Naive thymus-derived CD4-positive, alpha-beta T cell (primary cell): ENCODE results near the gene GPR183. TPM values are rescaled to one million over a fixed set of nuclear protein-coding genes. Genes with fewer than 3 reads are reported as not detected.

Experiments used
- ATAC-seq: fragments of 150-1000 bp; cut with Tn5 transposase; 2 replicates; pipeline ENCODE4 v1.10.0; 2021; ENCODE audit warnings: mild to moderate bottlenecking, moderate library complexity
- CTCF ChIA-PET: fragments of 350-600 bp; sonication (Branson Sonifier 250); formaldehyde crosslinking; loops from one replicate; lab custom pipeline; 2021; ENCODE audit warnings: antibody characterized with exemption; lab: Charles Lee
- POLR2A ChIA-PET: fragments of 350-600 bp; sonication (Branson Sonifier 250); formaldehyde crosslinking; loops from one replicate; lab custom pipeline; 2021; ENCODE audit warnings: antibody characterized with exemption, inconsistent platforms; lab: Charles Lee
- DNase-seq, 9 donors: peaks; one replicate each; pipeline versions ENCODE4 v3.0.0 to v3.0.0-alpha.2; 2020 to 2022; ENCODE audit warnings: mixed read lengths in 1 of 9
- H3K27ac ChIP-seq: one replicate; pipeline ENCODE4 v1.7.0; 2013; ENCODE audit warnings: mild to moderate bottlenecking, low read depth, low read length, moderate library complexity
- H3K27me3 ChIP-seq, 2 donors: one replicate each; pipeline ENCODE4 v1.7.0; 2013; ENCODE audit warnings: low read length in 2 of 2, mild to moderate bottlenecking in 2 of 2, moderate library complexity in 2 of 2; ENCODE audit not compliant: control insufficient read depth in 2 of 2, insufficient read depth in 2 of 2
- H3K36me3 ChIP-seq, 3 experiments: 1 replicate in 2 of 3; 2 replicates in 1 of 3; pipeline ENCODE4 v1.7.0; 2013; ENCODE audit warnings: low read length in 3 of 3, mild to moderate bottlenecking in 3 of 3, moderate library complexity in 1 of 3; ENCODE audit not compliant: insufficient read depth in 3 of 3, control insufficient read depth in 2 of 3
- H3K4me1 ChIP-seq, 2 donors: one replicate each; pipeline ENCODE4 v1.7.0; 2013; ENCODE audit warnings: low read length in 2 of 2, mild to moderate bottlenecking in 2 of 2, moderate library complexity in 1 of 2; ENCODE audit not compliant: control insufficient read depth in 2 of 2, insufficient read depth in 2 of 2
- H3K4me3 ChIP-seq: 2 replicates; pipeline ENCODE4 v1.7.0; 2013; ENCODE audit warnings: mild to moderate bottlenecking, low read length
- H3K9me3 ChIP-seq, 3 experiments: 1 replicate in 2 of 3; 2 replicates in 1 of 3; pipeline ENCODE4 v1.7.0; 2013; ENCODE audit warnings: low read length in 3 of 3; ENCODE audit not compliant: control insufficient read depth in 2 of 3
- H3K27ac Mint-ChIP-seq, 9 donors: one replicate each; pipeline ENCODE4 v1.8.0; 2020 to 2022; ENCODE audit warnings: mixed read lengths in 9 of 9, mild to moderate bottlenecking in 8 of 9, moderate library complexity in 5 of 9, inconsistent platforms in 2 of 9
- H3K27me3 Mint-ChIP-seq, 5 donors: one replicate each; pipeline ENCODE4 v1.8.0; 2021 to 2022; ENCODE audit warnings: mixed read lengths in 5 of 5, mild to moderate bottlenecking in 1 of 5
- H3K36me3 Mint-ChIP-seq, 5 donors: one replicate each; pipeline ENCODE4 v1.8.0; 2020 to 2022; ENCODE audit warnings: mixed read lengths in 5 of 5, mild to moderate bottlenecking in 3 of 5, inconsistent platforms in 1 of 5
- H3K4me1 Mint-ChIP-seq, 7 donors: one replicate each; pipeline ENCODE4 v1.8.0; 2020 to 2022; ENCODE audit warnings: mixed read lengths in 7 of 7, mild to moderate bottlenecking in 3 of 7, inconsistent platforms in 1 of 7
- H3K4me3 Mint-ChIP-seq, 10 donors: one replicate each; pipeline ENCODE4 v1.8.0; 2020 to 2022; ENCODE audit warnings: mild to moderate bottlenecking in 10 of 10, mixed read lengths in 10 of 10, moderate library complexity in 6 of 10, inconsistent platforms in 2 of 10
- H3K9me3 Mint-ChIP-seq, 11 donors: one replicate each; pipeline ENCODE4 v1.8.0; 2020 to 2022; ENCODE audit warnings: mixed read lengths in 11 of 11, mild to moderate bottlenecking in 4 of 11, inconsistent platforms in 1 of 11, moderate library complexity in 1 of 11
- intact Hi-C, 2 donors: fragments of 100-400 bp; cut with micrococcal nuclease; formaldehyde crosslinking; loops; one replicate each; pipeline ENCODE4 v1.15.1; 2023
- polyA plus RNA-seq, 2 donors: library from polyadenylated mRNA; unstranded; fragments of 300-500 nt; fragmentation: Illumina TruSeq; gene quantifications; one replicate each; pipeline ENCODE4 v1.2.3, GENCODE V29; 2021
- total RNA-seq, 6 experiments: library from RNA in 5 of 6; stranded (reverse) in 5 of 6; gene quantifications; 1 replicate in 5 of 6; 2 replicates in 1 of 6; pipeline ENCODE4 v1.2.3 and lab custom pipeline; 2021 to 2026

The GPR183 gene
- total and polyA plus RNA-seq, 7 experiments from 2014 or later: 26.8 to 241 (median 216) TPM

- POLR2A ChIA-PET: interaction anchor here (0.6 to 14.3 kb wide), 20 partner anchors 9 to 124 kb away, joined by 3 to 364 read pairs (median 6); no protein-coding TSS in a partner anchor
- DNase-seq (no peak), ATAC-seq (no peak)
- no peaks in the 10 kb centered on the region for H3K9me3 ChIP-seq
- Mint-ChIP-seq H3K4me1 (peaks cover 58 to 80% (median 71%) of the 10 kb centered on the region in 7 donors), H3K27ac (peak overlapping the region; percentile 61 to 99 (median 93)), H3K36me3 (peaks cover 12 to 39% (median 31%) of the 10 kb centered on the region in 5 donors), H3K9me3 (peaks cover 0 to 2% (median 0%) of the 10 kb centered on the region in 11 donors), H3K27me3 (no peaks in the 10 kb centered on the region), H3K4me3 (peak overlapping the region; percentile 89 to 100 (median 94))
- intact Hi-C loops: loop anchor here in 1 of 2 donors (5.0 to 10.0 kb wide), 2 partner anchors 35 to 303 kb away; partner anchors contain the start of gene CLYBL
- peaks cover 54 to 60% of the 10 kb centered on the region in 2 donors for H3K4me1 ChIP-seq
- peaks cover 0 to 16% (median 0%) of the 10 kb centered on the region in 3 experiments for H3K36me3 ChIP-seq
- CTCF ChIA-PET: interaction anchor here (0.8 to 6.2 kb wide), 7 partner anchors 12 to 134 kb away, joined by 3 to 39 read pairs (median 4); no protein-coding TSS in a partner anchor
- peak overlapping the region; percentile 88 for H3K27ac ChIP-seq
- H3K27me3 ChIP-seq: no peaks in the 10 kb centered on the region
- peak overlapping the region; percentile 89 for H3K4me3 ChIP-seq
Observed at GRCh38 chr13:99301913-99302636, 5.1 kb downstream of the GPR183 start.

- peak overlapping the region; percentile 11 to 96 (median 84) for H3K27ac Mint-ChIP-seq
- H3K9me3 Mint-ChIP-seq: peaks cover 0 to 2% (median 0%) of the 10 kb centered on the region in 11 donors
- H3K27me3 Mint-ChIP-seq: no peaks in the 10 kb centered on the region
- no peaks in the 10 kb centered on the region for H3K27me3 ChIP-seq
- peaks cover 0 to 13% (median 0%) of the 10 kb centered on the region in 3 experiments for H3K36me3 ChIP-seq
- DNase-seq: no peak
- POLR2A ChIA-PET: interaction anchor here (0.7 to 14.3 kb wide), 19 partner anchors 8 to 133 kb away, joined by 3 to 364 read pairs (median 5); no protein-coding TSS in a partner anchor
- peak overlapping the region; percentile 88 for H3K27ac ChIP-seq
- no peaks in the 10 kb centered on the region for H3K9me3 ChIP-seq
- CTCF ChIA-PET: interaction anchor here (0.8 to 6.2 kb wide), 7 partner anchors 18 to 135 kb away, joined by 3 to 39 read pairs (median 3); no protein-coding TSS in a partner anchor
- H3K36me3 Mint-ChIP-seq: peaks cover 9 to 38% (median 32%) of the 10 kb centered on the region in 5 donors
- peaks cover 57 to 82% (median 79%) of the 10 kb centered on the region in 7 donors for H3K4me1 Mint-ChIP-seq
- peak overlapping the region in 9 of 10 donors; percentile 32 to 97 (median 78) for H3K4me3 Mint-ChIP-seq
- peaks cover 62 to 67% of the 10 kb centered on the region in 2 donors for H3K4me1 ChIP-seq
- ATAC-seq: no peak
- intact Hi-C loops: loop anchor here in 1 of 2 donors (5.0 to 10.0 kb wide), 2 partner anchors 36 to 304 kb away; partner anchors contain the start of gene CLYBL
- peak overlapping the region; percentile 5 for H3K4me3 ChIP-seq
Observed at GRCh38 chr13:99301056-99301838, 6.0 kb downstream of the GPR183 start.

GRCh38 chr13:99299920-99300341 lies 7.3 kb downstream of the GPR183 start:
- intact Hi-C loops: loop anchor here (5.0 to 10.0 kb wide), 2 partner anchors 37 to 305 kb away; partner anchors contain the start of gene CLYBL (in 2 of the 2)
- ChIA-PET CTCF (interaction anchor here (1.3 to 3.7 kb wide), 2 partner anchors 29 to 137 kb away, joined by 6 to 19 read pairs; no protein-coding TSS in a partner anchor), POLR2A (interaction anchor here (1.0 to 14.3 kb wide), 11 partner anchors 9 to 134 kb away, joined by 3 to 364 read pairs (median 4); no protein-coding TSS in a partner anchor)
- Mint-ChIP-seq H3K9me3 (peaks cover 0 to 2% (median 0%) of the 10 kb centered on the region in 11 donors), H3K4me1 (peaks cover 65 to 95% (median 86%) of the 10 kb centered on the region in 7 donors), H3K4me3 (peak overlapping the region; percentile 31 to 87 (median 74)), H3K36me3 (peaks cover 13 to 41% (median 35%) of the 10 kb centered on the region in 5 donors), H3K27ac (peak overlapping the region in 8 of 9 donors; percentile 72 to 95 (median 91)), H3K27me3 (no peaks in the 10 kb centered on the region)
- DNase-seq: no peak
- Histone ChIP-seq H3K27ac (peak overlapping the region; percentile 73), H3K4me3 (no peak overlapping the region), H3K4me1 (peaks cover 75 to 79% of the 10 kb centered on the region in 2 donors), H3K9me3 (no peaks in the 10 kb centered on the region), H3K27me3 (no peaks in the 10 kb centered on the region), H3K36me3 (peaks cover 0 to 18% (median 6%) of the 10 kb centered on the region in 3 experiments)
- ATAC-seq: no peak

- H3K4me3 Mint-ChIP-seq: peak overlapping the region; percentile 48 to 87 (median 76)
- Histone ChIP-seq H3K9me3 (no peaks in the 10 kb centered on the region), H3K4me1 (peaks cover 77 to 83% of the 10 kb centered on the region in 2 donors), H3K27me3 (no peaks in the 10 kb centered on the region), H3K27ac (peak overlapping the region; percentile 73), H3K36me3 (peaks cover 0 to 20% (median 8%) of the 10 kb centered on the region in 3 experiments), H3K4me3 (peak overlapping the region; percentile 20)
- H3K36me3 Mint-ChIP-seq: peaks cover 14 to 39% (median 32%) of the 10 kb centered on the region in 5 donors
- CTCF ChIA-PET: interaction anchor here (1.2 to 3.7 kb wide), 3 partner anchors 29 to 137 kb away, joined by 4 to 19 read pairs (median 6); no protein-coding TSS in a partner anchor
- H3K4me1 Mint-ChIP-seq: peaks cover 62 to 94% (median 88%) of the 10 kb centered on the region in 7 donors
- peaks cover 0 to 2% (median 0%) of the 10 kb centered on the region in 11 donors for H3K9me3 Mint-ChIP-seq
- POLR2A ChIA-PET: interaction anchor here (1.2 to 14.3 kb wide), 11 partner anchors 10 to 135 kb away, joined by 3 to 364 read pairs (median 4); no protein-coding TSS in a partner anchor
- ATAC-seq (no peak), DNase-seq (no peak)
- peak overlapping the region; percentile 8 to 95 (median 90) for H3K27ac Mint-ChIP-seq
- intact Hi-C loops: loop anchor here in 1 of 2 donors (10.0 kb wide), 1 partner anchor 305 kb away; the partner anchor contains the start of gene CLYBL
- no peaks in the 10 kb centered on the region for H3K27me3 Mint-ChIP-seq
Observed at GRCh38 chr13:99299256-99299919, 7.8 kb downstream of the GPR183 start.

GRCh38 chr13:99298056-99298455 lies 9.1 kb downstream of the GPR183 start:
- no peaks in the 10 kb centered on the region for H3K27me3 Mint-ChIP-seq
- DNase-seq: no peak
- H3K27me3 ChIP-seq: no peaks in the 10 kb centered on the region
- no peak for ATAC-seq
- H3K9me3 ChIP-seq: no peaks in the 10 kb centered on the region
- ChIA-PET CTCF (interaction anchor here (0.6 to 3.7 kb wide), 10 partner anchors 9 to 1454 kb away, joined by 3 to 19 read pairs (median 4); no protein-coding TSS in a partner anchor), POLR2A (interaction anchor here (0.6 to 14.3 kb wide), 17 partner anchors 9 to 1229 kb away, joined by 3 to 364 read pairs (median 5); partner anchors contain the start of gene GPR183)
- peak overlapping the region; percentile 28 for H3K4me3 ChIP-seq
- peaks cover 0 to 2% (median 0%) of the 10 kb centered on the region in 11 donors for H3K9me3 Mint-ChIP-seq
- peak overlapping the region; percentile 30 to 91 (median 82) for H3K4me3 Mint-ChIP-seq
- H3K36me3 Mint-ChIP-seq: peaks cover 10 to 39% (median 32%) of the 10 kb centered on the region in 5 donors
- intact Hi-C loops: loop anchor here in 1 of 2 donors (10.0 kb wide), 1 partner anchor 307 kb away; the partner anchor contains the start of gene CLYBL
- peak overlapping the region; percentile 86 to 98 (median 93) for H3K27ac Mint-ChIP-seq
- peaks cover 57 to 94% (median 88%) of the 10 kb centered on the region in 7 donors for H3K4me1 Mint-ChIP-seq
- peaks cover 88 to 92% of the 10 kb centered on the region in 2 donors for H3K4me1 ChIP-seq
- peak overlapping the region; percentile 73 for H3K27ac ChIP-seq
- H3K36me3 ChIP-seq: peaks cover 0 to 17% (median 16%) of the 10 kb centered on the region in 3 experiments
